Stimulated activated CD4-positive, alpha-beta T cell treated with anti-CD3 and anti-CD28 coated beads, Interleukin-15, amount 100 ng/mL, for 48 hours (primary cell): Measurements from ENCODE around the gene TM4SF1.
"Not testable (repeated sequence)": the region's sequence is repeated elsewhere in the genome, so short reads cannot be mapped to it uniquely, and the experiment has no call there.

ENCODE experiments used
- DNase-seq, 2 donors: peaks; one replicate each; pipeline ENCODE4 v3.0.0-alpha.2; 2020; ENCODE audit warnings: low read depth in 2 of 2

The TM4SF1 gene

GRCh38 chr3:149395107-149396089, 17.9 kb upstream of the TM4SF1 start:
- no peak for DNase-seq

GRCh38 chr3:149393345-149394160, 16.1 kb upstream of the TM4SF1 start:
- peak; percentile 10 to 26 for DNase-seq

GRCh38 chr3:149391960-149392359, 14.5 kb upstream of the TM4SF1 start:
- DNase-seq, result no peak

DNA sequence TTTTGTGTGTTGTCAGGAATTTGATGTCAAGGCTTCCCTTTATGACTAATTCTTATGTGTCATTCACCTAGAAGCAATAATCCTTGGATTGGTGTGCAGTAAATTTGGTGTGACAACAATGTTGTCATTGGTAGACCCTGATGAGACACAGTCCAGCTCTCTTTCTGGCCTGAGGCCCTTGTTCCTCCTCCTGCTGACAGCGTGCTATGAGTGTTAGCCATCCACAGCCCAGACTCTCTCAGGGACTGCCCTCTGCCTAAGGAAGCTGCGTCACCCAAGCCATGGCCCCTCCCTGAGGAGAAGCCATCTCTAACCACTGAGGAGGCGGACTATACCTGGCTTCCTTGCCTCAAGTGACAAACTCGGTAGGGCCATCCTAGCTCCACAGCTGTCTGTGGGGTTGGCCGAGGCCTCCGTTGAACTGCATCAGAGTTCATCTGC, 13.3 kb upstream of the TM4SF1 start:
- no peak for DNase-seq

DNA sequence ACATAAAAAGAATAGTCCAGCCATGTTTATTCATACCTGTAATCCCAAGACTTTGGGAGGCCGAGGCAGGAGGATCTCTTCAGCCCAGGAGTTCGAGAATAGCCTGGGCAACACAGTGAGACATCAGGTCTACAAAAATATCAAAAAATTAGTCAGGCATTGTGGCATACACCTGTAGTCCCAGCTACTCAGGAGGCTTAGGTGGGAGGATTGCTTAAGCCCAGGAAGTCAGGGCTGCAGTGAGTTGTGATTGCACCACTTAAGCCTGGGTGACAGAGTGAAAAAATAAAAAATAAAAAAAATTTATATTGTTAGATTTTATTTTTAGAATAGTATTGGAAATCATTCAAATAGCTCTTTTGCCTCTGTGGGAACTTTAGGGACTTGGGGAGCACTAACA, 12.8 kb upstream of the TM4SF1 start:
- no peak for DNase-seq

GRCh38 chr3:149388531-149389417, 11.3 kb upstream of the TM4SF1 start:
- no peak for DNase-seq

DNA sequence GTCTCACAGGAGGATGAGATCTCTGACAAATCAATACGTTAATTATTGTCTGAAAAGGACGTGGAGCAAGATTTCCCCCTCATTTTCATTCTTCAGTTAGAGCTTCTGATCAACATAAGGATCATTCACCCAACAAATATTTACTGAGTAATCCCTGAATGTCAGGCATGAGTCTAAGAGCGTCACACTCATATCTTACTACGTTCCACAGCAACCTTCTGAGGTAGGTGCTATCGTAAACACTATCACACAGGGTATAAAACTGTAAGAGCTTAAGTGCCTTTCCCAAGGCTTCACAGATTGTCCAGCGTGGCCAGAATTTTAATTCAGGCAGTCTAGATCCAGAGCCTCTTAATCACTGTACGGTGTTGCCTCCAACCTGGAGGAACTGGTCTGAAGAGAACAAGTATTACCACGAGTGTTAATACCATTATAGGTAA, 10.6 kb upstream of the TM4SF1 start:
- no peak for DNase-seq

GRCh38 chr3:149386299-149386606, 8.8 kb upstream of the TM4SF1 start:
- DNase-seq, result no peak

DNA sequence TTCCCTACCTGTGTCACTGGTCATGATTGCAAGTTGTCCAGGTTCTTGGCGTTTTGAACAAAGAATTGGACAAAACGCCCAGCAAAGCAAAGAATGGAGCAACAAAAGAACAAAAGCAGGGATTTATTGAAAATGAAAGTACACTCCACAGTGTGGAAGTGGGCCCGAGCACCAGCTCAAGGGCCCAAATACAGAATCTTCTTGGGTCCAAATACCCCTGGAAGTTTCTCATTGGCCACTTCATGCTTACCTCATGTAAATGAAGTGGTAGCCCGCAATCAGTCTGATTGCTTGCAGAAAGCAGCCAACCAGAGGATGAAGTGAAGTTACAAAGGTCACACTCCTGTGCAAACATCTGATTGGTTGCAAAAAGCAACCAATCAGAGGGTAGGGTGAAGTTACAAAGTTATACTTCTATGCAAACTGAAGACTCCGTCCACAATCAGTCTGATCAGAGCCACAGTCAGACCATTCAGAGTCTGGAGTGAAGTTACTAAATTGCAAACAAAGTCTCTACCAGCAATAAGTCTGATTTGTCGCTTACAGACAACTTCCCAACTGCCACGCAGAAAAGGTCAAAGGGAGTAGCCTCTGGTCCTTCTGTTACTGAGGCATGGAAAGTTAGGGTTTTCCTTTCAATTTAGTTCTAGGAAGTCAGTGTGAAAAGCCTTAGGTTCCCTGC, 8.3 kb upstream of the TM4SF1 start:
- DNase-seq, result no peak

GRCh38 chr3:149384911-149385321, 7.5 kb upstream of the TM4SF1 start:
- DNase-seq, result no peak

DNA sequence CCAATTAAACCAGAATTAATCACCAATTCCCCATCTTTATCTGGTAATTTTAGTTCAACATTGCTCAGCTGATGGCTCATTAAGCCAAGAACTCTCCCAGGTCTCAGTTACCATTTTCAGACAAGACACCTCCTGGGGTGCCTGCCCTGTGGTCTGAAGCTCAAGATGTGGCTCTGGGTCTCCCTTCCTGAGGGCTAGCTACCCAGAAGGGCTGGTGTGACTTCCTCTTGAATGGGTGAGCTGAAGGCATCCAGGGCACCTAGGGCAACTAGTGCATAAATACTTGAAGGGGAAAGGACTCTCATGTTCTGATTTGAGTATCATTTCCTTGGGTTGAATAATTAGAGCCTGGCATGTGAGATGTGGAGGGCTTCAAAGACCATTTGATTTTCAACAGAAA, 6.7 kb upstream of the TM4SF1 start:
- DNase-seq, result no peak

- DNase-seq, result no peak
These were observed 6.3 kb upstream of the TM4SF1 start for GRCh38 chr3:149383703-149384102.

DNA sequence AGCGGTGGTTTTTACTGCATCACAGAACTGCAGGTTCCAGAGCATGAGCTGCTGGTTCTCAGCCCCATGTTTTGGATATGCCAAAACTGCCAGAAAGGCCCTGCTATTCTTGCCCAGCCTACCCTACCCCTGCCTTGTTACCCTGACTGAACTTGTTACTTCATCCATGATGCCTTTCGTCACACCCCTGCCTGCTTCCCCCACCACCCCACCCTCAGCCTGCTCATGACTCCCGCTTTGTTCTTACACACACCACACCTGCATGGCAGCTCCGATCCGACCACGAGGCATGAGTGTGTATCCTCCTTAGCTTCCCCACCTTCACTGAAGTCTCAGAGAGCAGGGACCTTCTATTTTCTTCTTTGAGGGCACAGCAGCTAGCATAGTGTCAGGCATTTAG, 5.1 kb upstream of the TM4SF1 start:
- no peak for DNase-seq

GRCh38 chr3:149382101-149382467, 4.6 kb upstream of the TM4SF1 start:
- DNase-seq, result no peak

DNA sequence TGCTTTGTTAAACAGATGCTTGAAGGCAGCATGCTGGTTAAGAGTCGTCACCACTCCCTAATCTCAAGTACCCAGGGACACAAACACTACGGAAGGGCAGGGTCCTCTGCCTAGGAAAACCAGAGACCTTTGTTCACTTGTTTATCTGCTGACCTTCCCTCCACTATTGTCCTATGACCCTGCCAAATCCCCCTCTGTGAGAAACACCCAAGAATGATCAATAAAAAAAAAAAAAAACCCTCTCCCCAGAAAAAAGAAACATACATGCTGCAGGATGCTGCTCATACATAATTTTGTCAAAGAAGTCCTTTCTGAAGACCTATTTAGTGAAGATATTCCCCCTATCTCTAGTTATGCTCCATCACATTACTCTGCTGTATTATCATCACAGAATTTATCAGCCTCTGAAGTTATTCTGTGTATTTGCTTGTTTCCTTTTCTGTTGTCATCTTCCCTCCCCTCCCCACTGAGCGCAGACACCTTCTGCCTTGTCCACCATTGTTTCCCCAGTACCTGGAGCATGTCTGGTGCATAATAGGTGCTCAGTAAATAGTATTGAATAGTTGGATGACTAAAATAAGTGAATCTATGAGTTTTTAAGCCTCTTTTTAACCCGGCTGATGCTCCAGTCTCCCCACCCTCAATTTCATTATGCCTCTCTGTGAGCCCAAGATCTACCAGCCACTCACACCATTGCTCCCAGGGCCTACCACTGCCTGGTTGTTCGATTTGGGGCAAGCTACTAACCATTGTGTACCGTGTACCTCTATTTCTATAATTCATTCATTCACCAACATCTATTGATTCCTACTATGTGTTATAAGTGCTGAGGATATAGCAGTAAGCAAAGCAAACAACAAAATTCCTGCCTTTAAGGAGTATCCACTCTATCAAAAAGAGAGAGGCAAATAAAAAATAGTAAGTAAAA, 4.0 kb upstream of the TM4SF1 start:
- no peak for DNase-seq

DNA sequence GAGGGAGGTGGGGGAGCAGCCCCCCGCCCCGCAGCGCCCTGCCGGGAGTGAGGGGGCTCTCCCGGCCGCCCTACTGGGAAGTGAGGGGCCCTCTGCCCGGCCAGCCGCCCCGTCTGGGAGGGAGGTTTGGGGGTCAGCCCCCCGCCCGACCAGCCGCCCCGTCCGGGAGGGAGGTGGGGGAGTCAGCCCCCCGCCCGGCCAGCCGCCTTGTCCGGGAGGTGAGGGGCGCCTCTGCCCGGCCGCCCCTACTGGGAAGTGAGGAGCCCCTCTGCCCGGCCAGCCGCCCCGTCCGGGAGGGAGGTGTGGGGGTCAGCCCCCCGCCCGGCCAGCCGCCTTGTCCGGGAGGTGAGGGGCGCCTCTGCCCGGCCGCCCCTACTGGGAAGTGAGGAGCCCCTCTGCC, 2.8 kb upstream of the TM4SF1 start:
- DNase-seq, result not testable (repeated sequence)

DNA sequence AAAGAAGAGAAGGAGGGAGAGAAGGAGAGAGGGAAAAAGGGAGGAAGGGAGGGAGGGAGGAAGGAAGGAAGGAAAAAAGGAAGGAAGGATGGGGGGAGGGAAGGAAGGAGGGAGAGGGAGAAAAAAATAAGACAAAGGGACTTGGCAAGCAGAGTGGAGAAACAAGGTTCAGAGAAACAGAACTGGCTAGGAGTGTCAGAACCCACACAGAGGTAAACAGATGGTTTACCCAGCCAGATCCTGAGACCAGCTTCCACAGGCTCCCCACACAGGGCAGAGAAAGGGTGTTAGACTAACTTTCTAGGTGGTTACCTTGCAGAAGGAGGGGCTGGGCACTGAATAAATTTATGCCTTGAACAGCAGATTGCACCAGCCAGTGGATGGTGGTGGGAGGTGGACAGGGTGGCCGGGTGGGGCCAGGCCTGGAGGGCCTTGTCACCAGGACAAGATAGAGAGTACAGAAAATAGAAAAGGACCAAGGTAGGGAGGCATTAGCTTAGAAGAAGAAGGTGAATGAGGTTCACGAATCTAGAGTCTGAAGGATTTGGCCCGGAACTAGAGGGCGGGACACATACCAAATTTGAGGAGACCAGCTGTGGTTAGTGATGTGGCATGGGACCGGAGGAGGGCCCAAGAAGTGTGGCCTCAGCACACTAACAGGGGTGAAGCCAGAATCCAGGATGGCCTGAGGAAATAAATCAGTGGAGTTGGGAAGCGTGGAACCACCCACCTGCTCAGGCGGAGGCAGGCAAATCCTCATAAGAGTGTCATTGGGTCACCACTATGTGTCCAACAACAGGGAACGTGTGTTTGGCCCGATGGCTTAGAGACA, 1.2 kb upstream of the TM4SF1 start:
- no peak for DNase-seq

GRCh38 chr3:149376718-149377407, 586 bp downstream of the TM4SF1 start:
- no peak for DNase-seq
